Measurements from ENCODE around the gene SERPINA12.
"Not testable (repeated sequence)": the region's sequence is repeated elsewhere in the genome, so short reads cannot be mapped to it uniquely, and the experiment has no call there.

DNA sequence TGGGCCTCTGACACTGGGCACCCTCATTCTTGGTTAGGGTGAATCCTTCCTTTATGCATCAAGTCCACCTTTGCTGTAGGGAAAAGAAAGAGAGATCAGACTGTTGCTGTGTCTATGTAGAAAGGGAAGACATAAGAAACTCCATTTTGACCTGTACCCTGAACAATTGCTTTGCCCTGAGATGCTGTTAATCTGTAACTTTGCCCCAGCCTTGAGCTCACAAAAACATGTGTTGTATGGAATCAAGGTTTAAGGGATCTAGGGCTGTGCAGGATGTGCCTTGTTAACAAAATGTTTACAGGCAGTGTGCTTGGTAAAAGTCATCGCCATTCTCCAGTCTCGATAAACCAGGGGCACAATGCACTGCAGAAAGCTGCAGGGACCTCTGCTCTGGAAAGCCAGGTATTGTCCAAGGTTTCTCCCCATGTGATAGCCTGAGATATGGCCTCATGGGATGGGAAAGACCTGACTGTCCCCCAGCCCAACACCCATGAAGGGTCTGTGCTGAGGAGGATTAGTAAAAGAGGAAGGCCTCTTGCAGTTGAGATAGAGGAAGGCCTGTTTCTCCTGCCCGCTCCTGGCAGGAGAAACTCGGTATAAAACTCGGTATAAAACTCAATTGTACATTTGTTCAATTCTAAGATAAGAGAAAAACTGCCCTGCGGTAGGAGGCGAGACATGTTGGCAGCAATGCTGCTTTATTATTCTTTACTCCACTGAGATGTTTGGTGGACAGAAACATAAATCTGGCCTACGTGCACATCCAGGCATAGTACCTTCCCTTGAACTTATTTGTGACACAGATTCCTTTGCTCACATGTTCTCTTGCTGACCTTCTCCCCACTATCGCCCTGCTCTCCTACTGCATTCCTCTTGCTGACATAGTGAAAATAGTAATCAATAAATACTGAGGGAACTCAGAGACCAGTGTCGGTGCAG, 26.9 kb downstream of the SERPINA12 start:
- TF ChIP-seq, protein P1, sequence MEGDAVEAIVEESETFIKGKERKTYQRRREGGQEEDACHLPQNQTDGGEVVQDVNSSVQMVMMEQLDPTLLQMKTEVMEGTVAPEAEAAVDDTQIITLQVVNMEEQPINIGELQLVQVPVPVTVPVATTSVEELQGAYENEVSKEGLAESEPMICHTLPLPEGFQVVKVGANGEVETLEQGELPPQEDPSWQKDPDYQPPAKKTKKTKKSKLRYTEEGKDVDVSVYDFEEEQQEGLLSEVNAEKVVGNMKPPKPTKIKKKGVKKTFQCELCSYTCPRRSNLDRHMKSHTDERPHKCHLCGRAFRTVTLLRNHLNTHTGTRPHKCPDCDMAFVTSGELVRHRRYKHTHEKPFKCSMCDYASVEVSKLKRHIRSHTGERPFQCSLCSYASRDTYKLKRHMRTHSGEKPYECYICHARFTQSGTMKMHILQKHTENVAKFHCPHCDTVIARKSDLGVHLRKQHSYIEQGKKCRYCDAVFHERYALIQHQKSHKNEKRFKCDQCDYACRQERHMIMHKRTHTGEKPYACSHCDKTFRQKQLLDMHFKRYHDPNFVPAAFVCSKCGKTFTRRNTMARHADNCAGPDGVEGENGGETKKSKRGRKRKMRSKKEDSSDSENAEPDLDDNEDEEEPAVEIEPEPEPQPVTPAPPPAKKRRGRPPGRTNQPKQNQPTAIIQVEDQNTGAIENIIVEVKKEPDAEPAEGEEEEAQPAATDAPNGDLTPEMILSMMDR (IDR thresholded peaks at IDR 0.05), result not testable (repeated sequence)
- not testable (repeated sequence) for TF ChIP-seq EP300 (IDR thresholded peaks at IDR 0.05)

All from ovary (tissue), 3 donors.